SK-N-SH (cell line): ENCODE results near the gene TCP1. TPM values are rescaled to one million over a fixed set of nuclear protein-coding genes. Genes with fewer than 3 reads are reported as not detected.

Experiments
- CTCF ChIA-PET: fragments of 300-600, 350-600 bp; formaldehyde crosslinking; extraction: SDS; loops from one replicate; lab custom pipeline; 2021; lab: Yijun Ruan, JAX
- POLR2A ChIA-PET: fragments of 350-600 bp; sonication (Branson Sonifier 250); formaldehyde crosslinking; extraction: SDS; loops from one replicate; lab custom pipeline; 2020; ENCODE audit warnings: antibody characterized with exemption, inconsistent platforms; lab: Yijun Ruan, JAX
- DNase-seq: peaks from one replicate; pipeline ENCODE4 v3.0.0; 2012
- H2AFZ ChIP-seq: fragments of 200-600 bp; sonication (generic); 2 replicates; pipeline ENCODE4 v1.8.1; 2016; ENCODE audit warnings: antibody characterized with exemption, mild to moderate bottlenecking, low read depth
- H3F3A ChIP-seq: fragments of 200-600 bp; sonication (generic); replicated peaks from 2 replicates; pipeline ENCODE3; 2016; ENCODE audit warnings: antibody characterized with exemption, mild to moderate bottlenecking; ENCODE audit not compliant: insufficient read depth
- H3K27ac ChIP-seq, 2 experiments: fragments of 200-500 bp in 1 of 2; fragments of 200-600 bp in 1 of 2; sonication (Bioruptor generic) in 1 of 2; sonication (generic), shearing (Covaris generic) in 1 of 2; 2 replicates each; pipeline versions ENCODE4 v1.5.1 to v1.6.1; 2014 to 2016; ENCODE audit warnings: low read depth in 2 of 2, inconsistent platforms in 1 of 2, low read length in 1 of 2, mild to moderate bottlenecking in 1 of 2, mixed read lengths in 1 of 2
- H3K27me3 ChIP-seq: fragments of 200-600 bp; sonication (generic), shearing (Covaris generic); 2 replicates; pipeline ENCODE4 v1.6.1; 2016; ENCODE audit warnings: mixed run types; ENCODE audit not compliant: insufficient read depth
- H3K36me3 ChIP-seq, 2 experiments: fragments of 200-500 bp in 1 of 2; fragments of 200-600 bp in 1 of 2; sonication (Bioruptor generic) in 1 of 2; sonication (generic) in 1 of 2; replicated peaks in 1 of 2; 2 replicates each; pipeline versions ENCODE3 to v1.5.1; 2014 to 2016; ENCODE audit warnings: low read length in 1 of 2, mild to moderate bottlenecking in 1 of 2; ENCODE audit not compliant: insufficient read depth in 2 of 2, control insufficient read depth in 1 of 2
- H3K4me1 ChIP-seq, 2 experiments: fragments of 200-500 bp in 1 of 2; fragments of 200-600 bp in 1 of 2; sonication (Bioruptor generic) in 1 of 2; sonication (generic), shearing (Covaris generic) in 1 of 2; 2 replicates each; pipeline versions ENCODE4 v1.5.1 to v1.6.1; 2014 to 2016; ENCODE audit warnings: low read depth in 1 of 2, low read length in 1 of 2, mixed run types in 1 of 2; ENCODE audit not compliant: insufficient read depth in 2 of 2, control insufficient read depth in 1 of 2
- H3K4me2 ChIP-seq: fragments of 200-600 bp; sonication (generic), shearing (Covaris generic); 2 replicates; pipeline ENCODE4 v1.6.1; 2017; ENCODE audit warnings: mixed run types
- H3K4me3 ChIP-seq, 2 experiments: fragments of 200-500 bp in 1 of 2; fragments of 200-600 bp in 1 of 2; sonication (Bioruptor generic) in 1 of 2; sonication (generic), shearing (Covaris generic) in 1 of 2; 2 replicates each; pipeline versions ENCODE4 v1.5.1 to v1.8.1; 2014 to 2016; ENCODE audit warnings: low read depth in 2 of 2, inconsistent platforms in 1 of 2, low read length in 1 of 2, mild to moderate bottlenecking in 1 of 2, mixed read lengths in 1 of 2, moderate library complexity in 1 of 2
- H3K79me2 ChIP-seq: fragments of 200-600 bp; sonication (generic); 2 replicates; pipeline ENCODE4 v1.8.1; 2017; ENCODE audit warnings: mild to moderate bottlenecking; ENCODE audit not compliant: insufficient read depth
- H3K9ac ChIP-seq: fragments of 200-600 bp; sonication (generic); 2 replicates; pipeline ENCODE4 v1.6.1; 2017; ENCODE audit warnings: mixed run types
- H3K9me2 ChIP-seq: fragments of 200-600 bp; sonication (generic); 2 replicates; pipeline ENCODE4 v1.6.1; 2017; ENCODE audit warnings: mixed run types
- H3K9me3 ChIP-seq: fragments of 200-600 bp; sonication (generic); 2 replicates; pipeline ENCODE4 v1.6.1; 2017; ENCODE audit warnings: mixed run types, mild to moderate bottlenecking, moderate library complexity
- H4K20me1 ChIP-seq: fragments of 200-600 bp; sonication (generic); 2 replicates; pipeline ENCODE4 v1.6.1; 2017; ENCODE audit warnings: mild to moderate bottlenecking, mixed run types; ENCODE audit not compliant: insufficient read depth
- CHD2 ChIP-seq: fragments of 150-350 bp; IDR thresholded peaks from 2 replicates; pipeline ENCODE4 v1.6.1; 2018; ENCODE audit warnings: low read length; ENCODE audit not compliant: partially characterized antibody
- ELF1 ChIP-seq: IDR thresholded peaks from 2 replicates; pipeline ENCODE4 v1.4.0; 2012
- EP300 ChIP-seq, 2 experiments: IDR thresholded peaks; 2 replicates each; pipeline versions ENCODE4 v1.4.0 to v1.6.1; 2012; ENCODE audit warnings: borderline replicate concordance in 1 of 2, low read depth in 1 of 2, low read length in 1 of 2
- FOSL2 ChIP-seq: IDR thresholded peaks from 2 replicates; pipeline ENCODE4 v1.4.0; 2012; ENCODE audit warnings: low read depth, mild to moderate bottlenecking, moderate library complexity, borderline replicate concordance
- FOXM1 ChIP-seq: IDR thresholded peaks from 2 replicates; pipeline ENCODE4 v1.4.0; 2012; ENCODE audit warnings: low read depth, mild to moderate bottlenecking
- MEF2A ChIP-seq: IDR thresholded peaks from 2 replicates; pipeline ENCODE4 v1.4.0; 2012; ENCODE audit warnings: low read depth, borderline replicate concordance
- MXI1 ChIP-seq: IDR thresholded peaks from 2 replicates; pipeline ENCODE4 v1.6.1; 2012; ENCODE audit warnings: mild to moderate bottlenecking, low read depth, low read length, improper control_type of control experiment
- RCOR1 ChIP-seq: fragments of 150-350 bp; IDR thresholded peaks from 2 replicates; pipeline ENCODE4 v1.6.1; 2017; ENCODE audit warnings: antibody characterized with exemption, low read length
- RXRA ChIP-seq: IDR thresholded peaks from 2 replicates; pipeline ENCODE4 v1.4.0; 2012; ENCODE audit warnings: low read depth, mild to moderate bottlenecking, borderline replicate concordance
- TAF1 ChIP-seq: IDR thresholded peaks from 2 replicates; pipeline ENCODE4 v1.6.1; 2012; ENCODE audit warnings: low read depth, mild to moderate bottlenecking, low read length, moderate library complexity, borderline replicate concordance
- TCF12 ChIP-seq: IDR thresholded peaks from 2 replicates; pipeline ENCODE4 v1.4.0; 2012
- TEAD4 ChIP-seq: IDR thresholded peaks from 2 replicates; pipeline ENCODE4 v1.4.0; 2012; ENCODE audit warnings: mild to moderate bottlenecking, borderline replicate concordance; ENCODE audit not compliant: insufficient read depth
- WGBS: methylation state at CpG from one replicate; pipeline ENCODE4 v1.1.6; 2017; ENCODE audit warnings: low lambda C conversion rate; 5-methylcytosine and 5-hydroxymethylcytosine counted together
- polyA plus RNA-seq, 3 experiments: library from polyadenylated mRNA; depleted of rRNA; stranded (reverse); fragments of >200 nt; gene quantifications; 2 replicates each; pipeline ENCODE4 v1.2.3, GENCODE V29; 2012
- TF ChIP-seq, protein P1 (sequence below): IDR thresholded peaks from 2 replicates; pipeline ENCODE4 v1.4.0; 2012; ENCODE audit warnings: low read depth, borderline replicate concordance
- TF ChIP-seq, protein P2 (sequence below): IDR thresholded peaks from 2 replicates; pipeline ENCODE4 v1.6.1; 2012; ENCODE audit warnings: mild to moderate bottlenecking, low read depth, low read length, moderate library complexity
- TF ChIP-seq, protein P3 (sequence below): fragments of 200-600 bp; sonication (generic); IDR thresholded peaks from 2 replicates; pipeline ENCODE4 v1.6.1; 2017; ENCODE audit warnings: antibody characterized with exemption, mild to moderate bottlenecking, moderate library complexity

The TCP1 gene
- polyA plus RNA-seq, 1 of the 3 experiments (the other 2 are of a cell fraction): 154 TPM

DNA sequence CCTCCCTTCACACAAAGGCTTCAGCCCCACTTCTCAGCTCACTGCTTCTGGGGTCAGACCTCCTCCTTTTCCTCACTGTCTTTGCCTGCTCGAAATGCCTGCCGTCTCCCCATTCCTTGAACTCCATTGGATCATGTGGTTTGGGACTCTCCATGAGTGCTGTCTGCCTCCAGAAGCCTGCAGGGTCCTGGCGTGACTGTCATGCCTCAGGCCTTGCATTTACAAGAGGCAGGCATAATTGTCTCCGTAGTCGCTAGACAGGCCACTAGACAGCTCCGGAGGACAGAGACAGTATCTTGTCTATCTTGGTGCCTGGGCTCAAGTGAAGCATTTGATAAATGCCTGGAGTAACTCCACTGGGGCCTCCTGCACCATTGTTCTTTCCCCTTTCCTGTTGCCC is 26.0 kb upstream of the TCP1 start:
- WGBS: 68% methylated on average over 6 of the region's 6 CpGs
- H3K27me3 ChIP-seq: no peaks in the 10 kb centered on the region; the same call in 1 of the 2 replicates
- H2AFZ ChIP-seq: no peak overlapping the region
- H3K9ac ChIP-seq: no peak overlapping the region
- H3K9me3 ChIP-seq: no peaks in the 10 kb centered on the region
- H4K20me1 ChIP-seq: no peaks in the 10 kb centered on the region
- no peaks in the 10 kb centered on the region for H3K36me3 ChIP-seq
- H3K4me3 ChIP-seq: no peak overlapping the region
- DNase-seq: no peak
- TF ChIP-seq, protein P1, sequence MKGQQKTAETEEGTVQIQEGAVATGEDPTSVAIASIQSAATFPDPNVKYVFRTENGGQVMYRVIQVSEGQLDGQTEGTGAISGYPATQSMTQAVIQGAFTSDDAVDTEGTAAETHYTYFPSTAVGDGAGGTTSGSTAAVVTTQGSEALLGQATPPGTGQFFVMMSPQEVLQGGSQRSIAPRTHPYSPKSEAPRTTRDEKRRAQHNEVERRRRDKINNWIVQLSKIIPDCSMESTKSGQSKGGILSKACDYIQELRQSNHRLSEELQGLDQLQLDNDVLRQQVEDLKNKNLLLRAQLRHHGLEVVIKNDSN: no peak
- TF ChIP-seq ELF1: no peak
- TF ChIP-seq, protein P2, sequence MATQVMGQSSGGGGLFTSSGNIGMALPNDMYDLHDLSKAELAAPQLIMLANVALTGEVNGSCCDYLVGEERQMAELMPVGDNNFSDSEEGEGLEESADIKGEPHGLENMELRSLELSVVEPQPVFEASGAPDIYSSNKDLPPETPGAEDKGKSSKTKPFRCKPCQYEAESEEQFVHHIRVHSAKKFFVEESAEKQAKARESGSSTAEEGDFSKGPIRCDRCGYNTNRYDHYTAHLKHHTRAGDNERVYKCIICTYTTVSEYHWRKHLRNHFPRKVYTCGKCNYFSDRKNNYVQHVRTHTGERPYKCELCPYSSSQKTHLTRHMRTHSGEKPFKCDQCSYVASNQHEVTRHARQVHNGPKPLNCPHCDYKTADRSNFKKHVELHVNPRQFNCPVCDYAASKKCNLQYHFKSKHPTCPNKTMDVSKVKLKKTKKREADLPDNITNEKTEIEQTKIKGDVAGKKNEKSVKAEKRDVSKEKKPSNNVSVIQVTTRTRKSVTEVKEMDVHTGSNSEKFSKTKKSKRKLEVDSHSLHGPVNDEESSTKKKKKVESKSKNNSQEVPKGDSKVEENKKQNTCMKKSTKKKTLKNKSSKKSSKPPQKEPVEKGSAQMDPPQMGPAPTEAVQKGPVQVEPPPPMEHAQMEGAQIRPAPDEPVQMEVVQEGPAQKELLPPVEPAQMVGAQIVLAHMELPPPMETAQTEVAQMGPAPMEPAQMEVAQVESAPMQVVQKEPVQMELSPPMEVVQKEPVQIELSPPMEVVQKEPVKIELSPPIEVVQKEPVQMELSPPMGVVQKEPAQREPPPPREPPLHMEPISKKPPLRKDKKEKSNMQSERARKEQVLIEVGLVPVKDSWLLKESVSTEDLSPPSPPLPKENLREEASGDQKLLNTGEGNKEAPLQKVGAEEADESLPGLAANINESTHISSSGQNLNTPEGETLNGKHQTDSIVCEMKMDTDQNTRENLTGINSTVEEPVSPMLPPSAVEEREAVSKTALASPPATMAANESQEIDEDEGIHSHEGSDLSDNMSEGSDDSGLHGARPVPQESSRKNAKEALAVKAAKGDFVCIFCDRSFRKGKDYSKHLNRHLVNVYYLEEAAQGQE: no peak
- no peak for TF ChIP-seq CHD2
- no peak for TF ChIP-seq RXRA
- TF ChIP-seq TEAD4: no peak
- TF ChIP-seq EP300 (IDR thresholded peaks at IDR 0.05; ENCODE audit: borderline replicate concordance in 1 of 2, low read depth in 1 of 2, low read length in 1 of 2): no peak
- TF ChIP-seq TAF1: no peak
- TF ChIP-seq TCF12: no peak
- TF ChIP-seq FOXM1: no peak
- TF ChIP-seq, protein P3, sequence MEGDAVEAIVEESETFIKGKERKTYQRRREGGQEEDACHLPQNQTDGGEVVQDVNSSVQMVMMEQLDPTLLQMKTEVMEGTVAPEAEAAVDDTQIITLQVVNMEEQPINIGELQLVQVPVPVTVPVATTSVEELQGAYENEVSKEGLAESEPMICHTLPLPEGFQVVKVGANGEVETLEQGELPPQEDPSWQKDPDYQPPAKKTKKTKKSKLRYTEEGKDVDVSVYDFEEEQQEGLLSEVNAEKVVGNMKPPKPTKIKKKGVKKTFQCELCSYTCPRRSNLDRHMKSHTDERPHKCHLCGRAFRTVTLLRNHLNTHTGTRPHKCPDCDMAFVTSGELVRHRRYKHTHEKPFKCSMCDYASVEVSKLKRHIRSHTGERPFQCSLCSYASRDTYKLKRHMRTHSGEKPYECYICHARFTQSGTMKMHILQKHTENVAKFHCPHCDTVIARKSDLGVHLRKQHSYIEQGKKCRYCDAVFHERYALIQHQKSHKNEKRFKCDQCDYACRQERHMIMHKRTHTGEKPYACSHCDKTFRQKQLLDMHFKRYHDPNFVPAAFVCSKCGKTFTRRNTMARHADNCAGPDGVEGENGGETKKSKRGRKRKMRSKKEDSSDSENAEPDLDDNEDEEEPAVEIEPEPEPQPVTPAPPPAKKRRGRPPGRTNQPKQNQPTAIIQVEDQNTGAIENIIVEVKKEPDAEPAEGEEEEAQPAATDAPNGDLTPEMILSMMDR: no peak
- TF ChIP-seq FOSL2: no peak
- no peak for TF ChIP-seq MEF2A
- TF ChIP-seq RCOR1: no peak
- no peak for TF ChIP-seq MXI1
- no peak overlapping the region for H3K27ac ChIP-seq
- H3K4me1 ChIP-seq: no peaks in the 10 kb centered on the region; a peak in 1 of 4 replicates
- POLR2A ChIA-PET: no interaction called here
- no peak overlapping the region for H3K4me2 ChIP-seq
- H3F3A ChIP-seq: no peaks in the 10 kb centered on the region
- H3K9me2 ChIP-seq: no peaks in the 10 kb centered on the region
- CTCF ChIA-PET: no interaction called here
- no peaks in the 10 kb centered on the region for H3K79me2 ChIP-seq
